COR-L47 (cell line): ENCODE results near the gene TRIM9.
"Not testable (repeated sequence)": the region's sequence is repeated elsewhere in the genome, so short reads cannot be mapped to it uniquely, and the experiment has no call there.

Source experiments
- DNase-seq: peaks from one replicate; lab custom pipeline; 2025; lab: John Stamatoyannopoulos, UW

TRIM9 gene

DNA sequence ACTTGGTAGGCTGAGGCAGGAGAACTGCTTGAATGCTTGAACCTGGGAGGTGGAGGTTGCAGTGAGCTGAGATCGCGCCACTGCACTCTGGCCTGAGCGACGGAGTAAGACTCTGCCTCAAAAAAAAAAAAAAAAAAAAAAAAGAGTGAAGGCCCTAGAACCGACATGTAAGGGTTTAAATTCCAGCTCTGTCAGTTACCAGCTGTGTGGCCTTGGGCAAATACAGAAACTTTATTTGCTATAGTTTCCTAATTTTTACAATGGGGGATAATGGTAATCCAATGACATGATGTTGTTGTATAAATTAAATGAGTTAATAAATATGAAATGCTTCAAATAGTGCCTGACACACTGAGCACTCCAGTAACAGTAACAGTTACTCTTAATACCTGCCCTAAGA is 131.0 kb downstream of the TRIM9 start:
- no peak for DNase-seq

DNA sequence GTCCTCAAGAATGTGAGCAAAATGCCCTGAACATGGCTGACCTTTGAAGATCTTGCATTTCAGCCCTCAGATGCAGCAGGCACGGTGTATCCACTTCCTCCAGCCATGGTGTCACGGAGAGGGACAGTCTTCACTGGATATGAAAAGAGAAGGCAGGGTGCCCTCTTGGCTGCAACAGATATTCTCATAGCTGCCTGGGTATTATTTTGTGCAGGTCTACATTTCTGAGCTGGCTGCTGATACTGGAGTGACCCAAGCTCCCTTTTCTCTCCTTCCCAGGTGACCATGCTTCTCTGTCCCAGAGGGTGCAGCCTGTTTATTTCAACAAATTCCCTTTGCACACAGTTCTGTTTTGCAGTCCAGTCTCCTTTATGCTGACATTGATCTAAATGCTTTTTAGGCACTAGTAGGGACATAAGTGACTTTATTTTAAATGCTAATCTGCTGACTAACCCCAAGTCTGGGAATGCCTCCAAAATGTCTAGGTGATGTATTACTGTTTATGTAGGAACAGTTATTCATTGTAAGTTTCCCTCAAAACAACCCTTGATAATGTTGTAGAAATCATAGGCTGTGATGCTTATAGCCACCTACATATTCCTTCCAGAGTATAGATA is 133.2 kb downstream of the TRIM9 start:
- DNase-seq: no peak

DNA sequence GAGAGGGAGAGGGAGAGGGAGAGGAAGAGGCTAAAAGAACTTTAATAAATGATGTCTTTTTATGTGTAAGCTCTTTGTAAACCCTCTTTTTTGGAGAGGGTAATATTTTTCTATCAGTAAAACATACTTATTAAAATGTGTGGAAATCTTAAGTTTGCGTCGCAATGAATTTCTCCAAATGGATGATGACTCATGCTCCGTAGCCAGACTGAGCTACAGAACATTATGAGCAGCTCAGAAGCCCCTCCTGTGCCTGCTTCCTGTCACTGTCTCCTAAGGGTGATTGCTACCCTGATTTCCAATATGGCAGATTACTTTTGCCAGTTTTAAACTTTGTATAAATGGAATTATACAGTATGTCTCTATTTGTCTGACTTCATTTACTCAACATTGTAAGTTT is 137.6 kb downstream of the TRIM9 start:
- no peak for DNase-seq

GRCh38 chr14:50956421-50956820 is 138.5 kb downstream of the TRIM9 start:
- DNase-seq: not testable (repeated sequence)

DNA sequence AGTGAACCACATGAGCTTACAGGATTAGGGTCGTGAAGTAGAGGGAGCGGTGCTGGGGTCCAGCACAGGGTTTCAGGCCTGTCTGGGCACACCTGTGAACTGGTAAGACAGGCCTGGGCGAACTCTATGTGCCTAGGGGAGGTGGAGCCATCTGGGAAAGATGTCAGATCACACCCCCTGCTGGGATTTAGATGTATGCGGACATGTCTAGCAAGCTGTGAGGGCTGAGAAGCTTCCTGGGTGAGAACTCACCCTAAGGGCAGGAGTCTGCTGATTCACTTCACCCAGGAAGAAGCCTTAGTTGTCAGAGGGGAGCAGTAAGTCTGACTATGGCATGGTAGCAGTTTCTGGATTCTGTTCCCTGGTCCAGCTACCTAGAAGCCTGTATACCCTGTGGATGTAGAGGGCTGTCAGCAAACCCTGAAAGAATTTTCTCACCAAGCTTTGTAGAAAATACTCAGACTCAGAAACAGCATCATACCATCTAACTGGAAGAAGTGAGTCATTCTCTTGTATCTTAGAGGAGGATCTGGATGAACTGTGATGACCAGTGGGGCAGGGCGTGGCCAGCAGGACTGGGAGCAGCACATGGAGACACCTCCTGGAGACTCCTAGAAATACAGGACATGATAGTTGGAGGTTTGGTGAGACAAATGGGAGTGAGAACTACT is 139.4 kb downstream of the TRIM9 start:
- peak; percentile 58 for DNase-seq

DNA sequence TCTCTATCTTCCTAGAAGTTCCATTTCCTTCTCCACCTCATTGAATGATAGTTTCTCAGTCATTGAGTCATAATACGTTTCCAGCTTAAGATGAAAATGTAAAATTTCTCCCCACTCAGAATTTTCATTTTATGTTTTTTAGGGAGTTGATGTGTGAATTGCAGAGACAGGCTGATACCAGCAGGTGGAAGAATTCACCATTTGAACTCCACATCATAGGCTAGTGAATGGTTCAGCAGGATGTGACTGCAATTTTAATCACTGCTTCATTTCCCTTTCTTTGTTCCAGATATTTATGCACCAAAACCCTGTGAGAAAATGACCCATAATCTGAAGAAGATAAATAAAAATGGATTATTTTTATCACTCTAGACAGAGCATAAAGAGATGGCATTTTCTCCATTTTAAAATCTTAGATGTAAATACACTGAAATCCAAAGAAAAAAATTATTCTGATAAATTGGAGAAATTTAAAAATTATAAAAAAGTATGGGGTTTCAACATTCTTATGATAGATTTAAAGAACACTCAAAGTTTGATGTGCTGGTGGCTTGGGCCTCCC is 140.0 kb downstream of the TRIM9 start:
- peak; percentile 58 for DNase-seq

GRCh38 chr14:50953502-50953901 is 141.4 kb downstream of the TRIM9 start:
- no peak for DNase-seq

DNA sequence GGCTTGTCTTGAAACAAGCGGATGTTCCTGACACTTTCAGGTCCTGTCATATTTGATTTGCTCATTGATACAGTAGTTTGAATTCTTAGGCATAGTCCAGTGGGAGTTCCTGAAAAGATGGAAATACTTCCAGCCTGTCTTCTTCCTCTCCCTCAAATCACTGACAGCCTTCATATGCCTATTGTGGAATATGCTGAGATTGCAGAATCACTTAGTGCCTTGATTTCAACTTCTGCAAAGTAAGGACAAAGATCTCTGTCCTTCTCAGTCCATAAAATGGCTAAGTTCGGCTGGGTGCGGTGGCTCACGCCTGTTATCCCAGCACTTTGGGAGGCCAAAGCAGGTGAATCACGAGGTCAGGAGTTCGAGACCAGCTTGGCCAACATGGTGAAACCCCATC is 143.9 kb downstream of the TRIM9 start:
- DNase-seq: no peak

DNA sequence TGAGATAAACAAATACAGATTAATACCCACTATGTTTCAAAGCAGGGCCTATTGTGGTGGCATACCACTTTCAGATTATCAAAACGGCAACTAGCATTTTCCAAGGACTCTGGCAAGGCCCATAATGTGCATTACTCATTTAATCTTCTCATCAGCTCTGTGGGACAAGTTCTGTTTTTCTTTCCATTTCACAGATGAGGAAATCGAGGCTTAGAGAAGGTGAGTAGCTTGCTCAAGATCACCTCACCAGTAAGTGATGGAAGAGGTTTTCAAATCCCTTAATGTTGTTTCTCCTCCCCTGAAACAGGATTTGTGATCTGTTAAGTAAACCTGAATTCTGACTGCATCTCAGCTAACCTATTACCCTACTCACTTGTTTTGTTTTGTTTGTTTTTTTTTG is 146.7 kb downstream of the TRIM9 start:
- DNase-seq: no peak

DNA sequence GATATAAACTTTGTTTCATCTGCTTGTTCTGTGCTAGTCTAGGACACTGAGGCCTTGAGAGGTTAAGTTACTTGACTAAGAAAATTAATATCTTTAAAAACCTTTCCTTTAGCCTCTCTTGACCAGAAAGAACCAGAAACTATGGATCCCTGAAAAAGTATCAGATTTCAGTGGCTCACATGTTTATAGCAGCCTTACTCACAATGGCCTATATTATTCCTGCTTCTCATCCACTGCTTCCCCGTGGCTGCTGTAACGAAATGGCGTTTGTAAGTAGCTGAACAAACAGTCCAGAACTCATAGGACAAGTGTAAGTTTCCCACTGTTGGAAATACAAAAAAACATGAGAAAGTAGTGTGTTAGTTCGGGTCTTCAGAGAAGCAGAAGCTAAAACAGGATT is 147.5 kb downstream of the TRIM9 start:
- DNase-seq: no peak

DNA sequence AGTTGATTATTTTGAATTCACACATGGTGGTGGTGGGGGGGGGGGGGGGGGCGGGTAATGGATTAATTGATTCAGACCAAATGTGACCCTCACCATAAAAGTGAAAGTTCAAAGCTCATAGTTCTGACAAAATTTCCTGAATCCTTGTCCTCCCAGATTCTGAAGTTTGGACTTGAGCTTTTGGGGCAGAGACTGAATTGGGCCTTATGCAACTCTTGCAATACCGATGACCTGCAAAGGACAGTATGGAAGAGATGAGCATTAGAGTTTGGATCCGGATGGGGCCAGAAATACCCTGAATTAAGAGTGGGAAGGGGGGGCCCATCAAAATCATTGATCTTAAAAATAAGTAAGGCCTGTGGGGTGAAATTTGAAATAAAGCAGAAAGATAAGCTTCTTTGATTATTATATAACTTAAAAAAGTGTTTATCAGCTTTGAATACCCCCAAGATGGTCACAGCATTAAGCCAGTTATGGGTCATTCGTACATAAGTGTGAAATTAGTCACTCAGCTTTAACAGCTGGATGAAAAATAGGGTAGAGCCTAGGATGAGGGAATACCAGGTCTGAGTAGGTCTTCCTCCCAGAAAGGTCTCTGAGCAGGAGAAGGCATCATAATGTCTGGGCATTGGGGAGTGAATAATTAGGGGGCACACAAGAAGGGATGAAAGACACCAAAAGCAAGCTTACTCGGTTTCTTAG is 148.5 kb downstream of the TRIM9 start:
- DNase-seq: no peak

GRCh38 chr14:50944647-50945413 is 150.1 kb downstream of the TRIM9 start:
- peak; percentile 53 for DNase-seq

GRCh38 chr14:50943943-50944646 is 150.8 kb downstream of the TRIM9 start, which contains the start of gene PYGL:
TSS of gene PYGL (minus strand) at chr14:50944483. CDS start at chr14:50944403, 80 bp downstream.
- peak; percentile 23 for DNase-seq

DNA sequence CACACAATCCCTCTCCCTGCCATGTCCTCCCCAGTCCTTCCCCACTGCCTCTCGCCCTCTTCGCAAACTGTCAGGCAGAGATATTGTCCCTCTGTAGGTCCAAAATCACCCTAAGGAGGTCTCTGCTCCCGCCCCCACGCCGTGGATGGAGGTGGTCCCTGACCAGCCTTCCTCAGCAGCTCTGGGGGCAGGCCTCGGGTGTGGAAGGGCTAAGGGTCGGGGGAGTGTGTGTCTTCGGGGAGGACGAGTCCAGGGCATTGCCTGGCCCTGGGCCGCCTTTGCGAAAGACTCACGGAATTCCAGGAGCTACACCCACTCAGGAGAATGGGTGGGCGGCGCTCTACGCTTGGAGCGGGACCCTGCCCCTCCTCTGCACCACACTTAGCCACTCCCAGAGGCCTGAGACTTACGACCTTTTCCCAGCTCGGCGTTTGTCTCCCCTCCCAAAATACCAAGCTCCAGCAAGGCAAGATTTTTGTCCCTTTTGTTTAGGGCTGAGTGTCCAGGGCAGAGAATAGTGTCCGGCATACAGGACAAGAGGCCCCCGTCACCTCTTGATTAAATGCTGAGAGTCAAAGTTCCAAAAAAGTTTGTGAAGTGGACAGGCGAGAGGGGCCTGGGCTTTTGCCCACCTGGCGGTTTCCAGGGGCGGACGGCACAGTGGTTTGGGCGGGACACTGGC is 151.5 kb downstream of the TRIM9 start:
- DNase-seq: no peak

GRCh38 chr14:50941638-50942037 is 153.3 kb downstream of the TRIM9 start:
- not testable (repeated sequence) for DNase-seq

DNA sequence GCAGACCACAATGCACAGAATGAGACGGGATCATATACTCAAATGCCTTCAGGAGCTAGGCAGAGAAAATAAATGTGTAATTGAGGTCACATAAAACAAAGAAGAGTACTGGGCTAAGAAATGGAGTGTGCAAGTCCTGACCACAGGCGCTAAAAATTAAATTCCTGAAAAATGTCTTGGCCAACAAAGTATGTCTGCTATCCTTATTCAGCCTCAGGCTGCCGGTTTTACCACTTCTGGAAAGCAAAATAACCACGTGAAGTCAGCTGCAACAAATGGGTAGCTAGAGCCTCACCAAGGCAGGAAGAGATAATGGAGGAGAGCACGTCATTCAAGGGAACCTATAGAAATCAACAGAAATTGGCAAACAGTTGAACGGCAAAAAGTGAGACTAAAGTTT is 153.8 kb downstream of the TRIM9 start:
- DNase-seq: no peak

GRCh38 chr14:50937800-50938199 is 157.1 kb downstream of the TRIM9 start:
- DNase-seq: no peak

- DNase-seq: no peak
Measured at GRCh38 chr14:50937325-50937724, 157.6 kb downstream of the TRIM9 start.

- no peak for DNase-seq
Measured at GRCh38 chr14:50936882-50937281, 158.0 kb downstream of the TRIM9 start.

DNA sequence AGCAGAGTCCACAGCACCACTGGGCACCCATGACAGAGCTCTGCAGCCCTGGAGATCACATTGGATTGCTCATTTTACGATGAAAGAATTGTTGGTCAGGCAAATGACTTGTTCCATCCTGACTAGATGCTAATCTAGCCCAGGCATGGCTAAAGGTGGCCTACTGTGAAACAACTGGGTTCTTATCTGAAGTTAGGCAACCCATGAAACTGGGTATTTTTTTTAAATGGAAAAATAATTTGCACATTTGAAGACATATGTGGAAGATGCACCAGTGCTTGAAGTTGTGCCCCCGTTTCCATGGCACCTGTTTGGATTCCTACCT is 158.9 kb downstream of the TRIM9 start:
- DNase-seq: no peak
